ENCODE results near the gene CATSPERE. TPM values are rescaled to one million over a fixed set of nuclear protein-coding genes. Genes with fewer than 3 reads are reported as not detected.

Gene CATSPERE
- total RNA-seq (ENCODE audit: low replicate concordance), result 0.49 and 1.1 TPM in 2 replicates

- H3K4me3 ChIP-seq (ENCODE audit: low read depth, low read length), result peak within 1 kb of the TSS; percentile 68
- no peak for TF ChIP-seq CTCF (IDR thresholded peaks at IDR 0.05; ENCODE audit: insufficient read depth, low read length)
Measured at GRCh38 chr1:244461245-244462071, at the start of gene CATSPERE. Gene CATSPERE (plus strand): TSS chr1:244461273. CDS start chr1:244461430, 157 bp downstream.

GRCh38 chr1:244412176-244412575, 48.9 kb upstream of the CATSPERE start:
- no peak for DNase-seq (ENCODE audit: low read depth)
- no peak for TF ChIP-seq CTCF (IDR thresholded peaks at IDR 0.05; ENCODE audit: insufficient read depth, low read length)
- H3K4me3 ChIP-seq (ENCODE audit: low read depth, low read length), result no peak overlapping the region

More at GRCh38 chr1:244461245-244462071, at the start of gene CATSPERE:
- DNase-seq (ENCODE audit: low read depth), result peak; percentile 79

GRCh38 chr1:244413736-244414135, 47.3 kb upstream of the CATSPERE start:
- peak; percentile 9 for DNase-seq (ENCODE audit: low read depth)
- TF ChIP-seq CTCF (IDR thresholded peaks at IDR 0.05; ENCODE audit: insufficient read depth, low read length), result no peak
- no peak overlapping the region for H3K4me3 ChIP-seq (ENCODE audit: low read depth, low read length)

GRCh38 chr1:244414543-244414942, 46.5 kb upstream of the CATSPERE start:
- no peak overlapping the region for H3K4me3 ChIP-seq (ENCODE audit: low read depth, low read length)
- DNase-seq (ENCODE audit: low read depth), result peak; percentile 80
- peak; percentile 63 for TF ChIP-seq CTCF (IDR thresholded peaks at IDR 0.05; ENCODE audit: insufficient read depth, low read length)

GRCh38 chr1:244419024-244419423, 42.0 kb upstream of the CATSPERE start:
- DNase-seq (ENCODE audit: low read depth), result no peak
- H3K4me3 ChIP-seq (ENCODE audit: low read depth, low read length), result no peak overlapping the region
- TF ChIP-seq CTCF (IDR thresholded peaks at IDR 0.05; ENCODE audit: insufficient read depth, low read length), result no peak

- DNase-seq (ENCODE audit: low read depth), result no peak
Measured at GRCh38 chr1:244422174-244422573, 38.9 kb upstream of the CATSPERE start.

More at GRCh38 chr1:244422174-244422573, 38.9 kb upstream of the CATSPERE start:
- H3K4me3 ChIP-seq (ENCODE audit: low read depth, low read length), result no peak overlapping the region
- TF ChIP-seq CTCF (IDR thresholded peaks at IDR 0.05; ENCODE audit: insufficient read depth, low read length), result no peak
